IMR-90 (cell line): ENCODE data around the gene BDKRB1. TPM values are rescaled to one million over a fixed set of nuclear protein-coding genes. Genes with fewer than 3 reads are reported as not detected.

Experiments
- ATAC-seq: fragments of 200-7000 bp; cut with Tn5 transposase; 2 replicates; pipeline ENCODE4 v1.9.1; 2020; ENCODE audit warnings: low read depth, mild to moderate bottlenecking, moderate library complexity
- BruUV-seq: library from RNA; stranded (reverse); fragments of 400-500 nt; replicated peaks from 2 replicates; lab custom pipeline; 2021; lab: Mats Ljungman, UMichigan
- CTCF ChIA-PET: fragments of 300-600 bp; formaldehyde crosslinking; extraction: SDS; loops from one replicate; lab custom pipeline; 2021; ENCODE audit warnings: antibody characterized with exemption; lab: Yijun Ruan, JAX
- POLR2A ChIA-PET: fragments of 300-600 bp; sonication (Branson Sonifier 250); formaldehyde crosslinking; loops from one replicate; lab custom pipeline; 2022; ENCODE audit warnings: antibody characterized with exemption; ENCODE audit not compliant: unreplicated experiment; lab: Charles Lee
- DNase-seq: peaks from one replicate; pipeline ENCODE4 v3.0.0; 2013
- H2AFZ ChIP-seq: replicated peaks from 2 replicates; pipeline ENCODE3; 2013; ENCODE audit warnings: low read length, mild to moderate bottlenecking; ENCODE audit not compliant: poor library complexity
- H2AK5ac ChIP-seq: 2 replicates; pipeline ENCODE4 v1.6.1; 2013; ENCODE audit warnings: low read depth, low read length, inconsistent platforms
- H2AK9ac ChIP-seq: replicated peaks from 2 replicates; pipeline ENCODE3; 2013; ENCODE audit warnings: mild to moderate bottlenecking, low read depth, low read length, moderate library complexity; ENCODE audit not compliant: poor library complexity
- H2BK120ac ChIP-seq: 2 replicates; pipeline ENCODE4 v1.6.1; 2013; ENCODE audit warnings: low read depth, low read length, inconsistent platforms
- H2BK15ac ChIP-seq: 3 replicates; pipeline ENCODE4 v1.6.1; 2013; ENCODE audit warnings: low read depth, low read length, inconsistent platforms
- H2BK20ac ChIP-seq: 2 replicates; pipeline ENCODE4 v1.6.1; 2013; ENCODE audit warnings: low read depth, mild to moderate bottlenecking, inconsistent platforms, low read length, moderate library complexity
- H2BK5ac ChIP-seq: 2 replicates; pipeline ENCODE4 v1.6.1; 2013; ENCODE audit warnings: mild to moderate bottlenecking, low read depth, low read length, inconsistent platforms; ENCODE audit not compliant: poor library complexity, severe bottlenecking
- H3K14ac ChIP-seq: replicated peaks from 2 replicates; pipeline ENCODE4 v1.6.1; 2013; ENCODE audit warnings: low read depth, low read length, inconsistent platforms
- H3K18ac ChIP-seq: 2 replicates; pipeline ENCODE4 v1.6.1; 2013; ENCODE audit warnings: low read depth, low read length, control low read depth
- H3K23ac ChIP-seq: 2 replicates; pipeline ENCODE4 v1.6.1; 2013; ENCODE audit warnings: low read depth, low read length, inconsistent platforms
- H3K27ac ChIP-seq: 2 replicates; pipeline ENCODE4 v1.5.1; 2013; ENCODE audit warnings: mild to moderate bottlenecking, control low read depth, low read length; ENCODE audit not compliant: insufficient read depth
- H3K27me3 ChIP-seq: 2 replicates; pipeline ENCODE4 v1.6.1; 2013; ENCODE audit warnings: low read length; ENCODE audit not compliant: control insufficient read depth, insufficient read depth
- H3K36me3 ChIP-seq: 2 replicates; pipeline ENCODE4 v1.6.1; 2013; ENCODE audit warnings: low read length, mixed read lengths; ENCODE audit not compliant: control insufficient read depth, insufficient read depth
- H3K4ac ChIP-seq: 2 replicates; pipeline ENCODE4 v1.6.1; 2013; ENCODE audit warnings: low read depth, low read length, inconsistent platforms
- H3K4me1 ChIP-seq: 2 replicates; pipeline ENCODE4 v1.6.1; 2013; ENCODE audit warnings: low read length, mixed read lengths; ENCODE audit not compliant: control insufficient read depth, insufficient read depth
- H3K4me2 ChIP-seq: 2 replicates; pipeline ENCODE4 v1.6.1; 2013; ENCODE audit warnings: low read depth, mild to moderate bottlenecking, control low read depth, low read length, moderate library complexity
- H3K4me3 ChIP-seq: 2 replicates; pipeline ENCODE4 v1.5.1; 2013; ENCODE audit warnings: low read depth, mild to moderate bottlenecking, control low read depth, low read length, moderate library complexity; ENCODE audit not compliant: insufficient read depth
- H3K56ac ChIP-seq: 2 replicates; pipeline ENCODE4 v1.6.1; 2013; ENCODE audit warnings: low read length, inconsistent platforms; ENCODE audit not compliant: insufficient read depth; ENCODE audit errors: extremely low read depth
- H3K79me1 ChIP-seq, 2 experiments: 2 replicates each; pipeline ENCODE4 v1.6.1; 2013; ENCODE audit warnings: low read length in 2 of 2, inconsistent platforms in 1 of 2, low read depth in 1 of 2
- H3K9ac ChIP-seq: 2 replicates; pipeline ENCODE4 v1.6.1; 2013; ENCODE audit warnings: low read depth, low read length, control low read depth
- H3K9me1 ChIP-seq: 2 replicates; pipeline ENCODE4 v1.6.1; 2013; ENCODE audit warnings: low read length, inconsistent platforms; ENCODE audit not compliant: insufficient read depth
- H3K9me3 ChIP-seq: 2 replicates; pipeline ENCODE4 v1.6.1; 2013; ENCODE audit warnings: low read length; ENCODE audit not compliant: control insufficient read depth, insufficient read depth
- H4K20me1 ChIP-seq: 2 replicates; pipeline ENCODE4 v1.6.1; 2013; ENCODE audit warnings: low read length, inconsistent platforms; ENCODE audit not compliant: insufficient read depth
- H4K5ac ChIP-seq: 2 replicates; pipeline ENCODE4 v1.6.1; 2013; ENCODE audit warnings: mild to moderate bottlenecking, low read depth, low read length, control low read depth
- H4K8ac ChIP-seq, 2 experiments: 2 replicates each; pipeline ENCODE4 v1.6.1; 2013; ENCODE audit warnings: low read depth in 2 of 2, low read length in 2 of 2, control low read depth in 1 of 2, inconsistent platforms in 1 of 2
- H4K91ac ChIP-seq: 2 replicates; pipeline ENCODE4 v1.6.1; 2013; ENCODE audit warnings: low read depth, low read length, inconsistent platforms; ENCODE audit not compliant: insufficient read depth
- ELK1 ChIP-seq: fragments of 150-350 bp; IDR thresholded peaks from 2 replicates; pipeline ENCODE4 v1.6.1; 2016; ENCODE audit warnings: low read depth, mild to moderate bottlenecking, low read length, moderate library complexity, borderline replicate concordance
- MXI1 ChIP-seq: IDR thresholded peaks from 2 replicates; pipeline ENCODE4 v1.6.1; 2012; ENCODE audit warnings: low read depth, mild to moderate bottlenecking, low read length, moderate library complexity, borderline replicate concordance
- POLR2A ChIP-seq: IDR thresholded peaks from 2 replicates; pipeline ENCODE4 v1.6.1; 2012; ENCODE audit warnings: mild to moderate bottlenecking, low read depth, low read length
- WGBS, 2 experiments: methylation state at CpG; one replicate each; pipeline versions ENCODE4 v1.1.5 to v1.1.7; 2013; ENCODE audit warnings: missing lambda C conversion rate in 2 of 2; ENCODE audit not compliant: insufficient read length in 1 of 2; ENCODE audit errors: extremely low coverage in 2 of 2; 5-methylcytosine and 5-hydroxymethylcytosine counted together
- dilution Hi-C: fragments of 300-500 bp; cut with HindIII; formaldehyde crosslinking; loops from one replicate; pipeline ENCODE4 v1.14.3; 2018; ENCODE audit warnings: low sequenced_read_pairs; ENCODE audit not compliant: unreplicated experiment
- in situ Hi-C: fragments of 300-500 bp; cut with MboI; formaldehyde crosslinking; loops from 3 replicates; pipeline ENCODE4 v1.14.3; 2019; ENCODE audit warnings: low sequenced_read_pairs, inconsistent platforms, mixed read lengths
- intact Hi-C: fragments of 100-400 bp; cut with micrococcal nuclease; formaldehyde crosslinking; loops from 2 replicates; pipeline ENCODE4 v1.10.0; 2022
- polyA plus RNA-seq, 3 experiments: library from polyadenylated mRNA; depleted of rRNA; stranded (reverse); fragments of >200 nt; gene quantifications; 2 replicates each; pipeline ENCODE4 v1.2.3, GENCODE V29; 2012; ENCODE audit warnings: low replicate concordance in 1 of 3
- total RNA-seq: library from RNA; depleted of rRNA; stranded (reverse); fragments of >200 nt; gene quantifications from 2 replicates; pipeline ENCODE4 v1.2.3, GENCODE V29; 2012

Gene BDKRB1
- total and polyA plus RNA-seq, 2 of the 4 experiments (the other 2 are of a cell fraction), result 56.5 to 130 TPM

GRCh38 chr14:96267336-96267735 is 11.3 kb downstream of the BDKRB1 start:
- Histone ChIP-seq H2BK20ac (peak overlapping the region; percentile 98), H4K8ac (peak overlapping the region; percentile 67 to 88; a peak in 3 of 4 replicates), H3K14ac (peak overlapping the region; percentile 68; the same call in 1 of the 2 replicates), H2BK15ac (peak overlapping the region; percentile 18; the same call in 1 of the 3 replicates), H3K36me3 (peaks cover 47% of the 10 kb centered on the region), H3K4me1 (peaks cover 39% of the 10 kb centered on the region), H3K56ac (peak overlapping the region; percentile 21; the same call in 1 of the 2 replicates), H3K18ac (peak overlapping the region; percentile 85), H3K4me3 (no peak overlapping the region), H2AK9ac (peak overlapping the region; percentile 80), H3K23ac (peak overlapping the region; percentile 2), H3K4ac (peak overlapping the region; percentile 95), H3K9me3 (0 out of 2 replicates have a peak, but pooled peaks cover 2% of the 10 kb centered on the region), H3K4me2 (no peak overlapping the region), H2BK5ac (peak overlapping the region; percentile 86), H4K20me1 (peaks cover 11% of the 10 kb centered on the region), H3K27me3 (no peaks in the 10 kb centered on the region), H3K9me1 (peaks cover 28% of the 10 kb centered on the region), H4K91ac (peak overlapping the region; percentile 95), H4K5ac (peak overlapping the region; percentile 73), H3K9ac (no peak overlapping the region), H2AFZ (peak overlapping the region; percentile 55), H2BK120ac (peak overlapping the region; percentile 89), H2AK5ac (peak overlapping the region; percentile 84), H3K27ac (peak overlapping the region; percentile 70), H3K79me1 (peaks cover 17 to 65% of the 10 kb centered on the region in 2 experiments)
- POLR2A ChIA-PET, result no interaction called here
- peak; percentile 91 for DNase-seq
- WGBS, 2 experiments, result 0% methylated on average over 2 of the region's 3 CpGs; no CpG with 5 or more reads in 1 of the 2 experiments
- peak; percentile 25 for ATAC-seq
- dilution Hi-C loops, result no loop called here
- in situ Hi-C loops, result loop anchor here (25.0 kb wide), 1 partner anchor 730 kb away; the partner anchor contains the start of gene GLRX5
- intact Hi-C loops, result loop anchor here (5.0 to 10.0 kb wide), 2 partner anchors 145 to 733 kb away; partner anchors contain the start of gene GLRX5
- CTCF ChIA-PET, result interaction anchor here (1.2 kb wide), 1 partner anchor 169 kb away, joined by 4 read pairs; no protein-coding TSS in a partner anchor
- TF ChIP-seq ELK1 (no peak), MXI1 (no peak), POLR2A (peak; percentile 36; the same call in 1 of the 2 replicates)
- BruUV-seq, result no TSS peak
